Caco-2 (cell line): ENCODE data around the gene SCARF2. TPM values are rescaled to one million over a fixed set of nuclear protein-coding genes. Genes with fewer than 3 reads are reported as not detected.
A peak's percentile ranks its signal among the peaks of the same experiment; 100 is the strongest.

Experiments used
- BruUV-seq: library from RNA; stranded (reverse); fragments of 400-500 nt; replicated peaks from 2 replicates; lab custom pipeline; 2021; lab: Mats Ljungman, UMichigan
- CTCF ChIA-PET: fragments of 300-600 bp; sonication (Branson Sonifier 250); formaldehyde crosslinking; loops from one replicate; lab custom pipeline; 2022; ENCODE audit warnings: antibody characterized with exemption; lab: Charles Lee
- POLR2A ChIA-PET: fragments of 300-600 bp; sonication (Branson Sonifier 250); formaldehyde crosslinking; loops from one replicate; lab custom pipeline; 2022; ENCODE audit warnings: antibody characterized with exemption; lab: Charles Lee
- DNase-seq, 2 experiments: peaks; one replicate each; pipeline versions ENCODE4 v3.0.0 to v3.0.0-alpha.2; 2020 to 2022
- H3K27me3 ChIP-seq: replicated peaks from 2 replicates; pipeline ENCODE4 v1.6.0; 2011; ENCODE audit warnings: low read length; ENCODE audit not compliant: control insufficient read depth, insufficient read depth
- H3K36me3 ChIP-seq: 2 replicates; pipeline ENCODE4 v1.5.1; 2011; ENCODE audit warnings: low read length; ENCODE audit not compliant: control insufficient read depth, insufficient read depth
- H3K4me1 ChIP-seq: fragments of 250-450 bp; sonication (Bioruptor Pico); 2 replicates; pipeline ENCODE4 v1.5.1; 2020; ENCODE audit warnings: mild to moderate bottlenecking
- H3K4me3 ChIP-seq: 2 replicates; pipeline ENCODE4 v1.5.1; 2011; ENCODE audit warnings: low read depth, mild to moderate bottlenecking, control low read depth, low read length
- H3K9me3 ChIP-seq: fragments of 250-450 bp; sonication (Bioruptor Pico); 2 replicates; pipeline ENCODE4 v1.5.1; 2020; ENCODE audit warnings: mild to moderate bottlenecking, moderate library complexity
- H3K27ac Mint-ChIP-seq: one replicate; pipeline ENCODE4 v1.8.0; 2022; ENCODE audit warnings: mixed read lengths; ENCODE audit not compliant: unreplicated experiment
- H3K27me3 Mint-ChIP-seq: one replicate; pipeline ENCODE4 v1.8.0; 2022; ENCODE audit warnings: mixed read lengths; ENCODE audit not compliant: insufficient read depth, unreplicated experiment
- H3K36me3 Mint-ChIP-seq: one replicate; pipeline ENCODE4 v1.8.0; 2022; ENCODE audit warnings: mild to moderate bottlenecking, mixed read lengths; ENCODE audit not compliant: insufficient read depth, unreplicated experiment
- H3K4me1 Mint-ChIP-seq: one replicate; pipeline ENCODE4 v1.8.0; 2022; ENCODE audit warnings: low read depth, mixed read lengths; ENCODE audit not compliant: unreplicated experiment
- H3K4me3 Mint-ChIP-seq: one replicate; pipeline ENCODE4 v1.8.0; 2022; ENCODE audit warnings: mild to moderate bottlenecking, moderate library complexity, mixed read lengths; ENCODE audit not compliant: unreplicated experiment
- H3K9me3 Mint-ChIP-seq: one replicate; pipeline ENCODE4 v1.8.0; 2022; ENCODE audit warnings: mixed read lengths; ENCODE audit not compliant: unreplicated experiment
- CTCF ChIP-seq, 2 experiments: fragments of 200-600 bp in 1 of 2; IDR thresholded peaks; 1 replicate in 1 of 2; 2 replicates in 1 of 2; pipeline versions ENCODE4 v1.5.1 to v1.8.0; 2011 to 2022; ENCODE audit warnings: antibody characterized with exemption in 1 of 2, control low read depth in 1 of 2, inconsistent platforms in 1 of 2, low read depth in 1 of 2, low read length in 1 of 2, mild to moderate bottlenecking in 1 of 2, moderate library complexity in 1 of 2; ENCODE audit not compliant: insufficient read depth in 1 of 2, severe bottlenecking in 1 of 2, unreplicated experiment in 1 of 2
- intact Hi-C: fragments of 100-400 bp; cut with micrococcal nuclease; formaldehyde crosslinking; loops from one replicate; pipeline ENCODE4 v1.10.0; 2022; ENCODE audit not compliant: unreplicated experiment
- total RNA-seq: library from RNA; stranded (reverse); gene quantifications from 2 replicates; pipeline ENCODE4 v1.2.3, GENCODE V29; 2022

Gene SCARF2
- total RNA-seq, 1 experiment from 2014 or later: 0.73 TPM

GRCh38 chr22:20439928-20440575 lies 2.4 kb upstream of the SCARF2 start:
- Mint-ChIP-seq H3K4me3 (no peak overlapping the region), H3K9me3 (no peaks in the 10 kb centered on the region), H3K36me3 (peaks cover 10% of the 10 kb centered on the region), H3K27ac (no peak overlapping the region), H3K27me3 (peaks cover 7% of the 10 kb centered on the region), H3K4me1 (peaks cover 6% of the 10 kb centered on the region)
- ChIA-PET CTCF (interaction anchor here (1.0 kb wide), 1 partner anchor 22 kb away, joined by 6 read pairs; no protein-coding TSS in a partner anchor), POLR2A (no interaction called here)
- DNase-seq: no peak
- Histone ChIP-seq H3K4me3 (no peak overlapping the region), H3K36me3 (peaks cover 2% of the 10 kb centered on the region; the same call in 1 of the 2 replicates), H3K9me3 (no peaks in the 10 kb centered on the region), H3K27me3 (no peaks in the 10 kb centered on the region), H3K4me1 (peaks cover 6% of the 10 kb centered on the region; the same call in 1 of the 2 replicates)
- intact Hi-C loops: no loop called here
- BruUV-seq: no TSS peak
- no peak for TF ChIP-seq CTCF (IDR thresholded peaks at IDR 0.05; ENCODE audit: insufficient read depth in 1 of 2, low read depth in 1 of 2, low read length in 1 of 2, severe bottlenecking in 1 of 2, unreplicated experiment in 1 of 2)

GRCh38 chr22:20439556-20439927 lies 1.9 kb upstream of the SCARF2 start:
- no peak for DNase-seq
- Mint-ChIP-seq H3K4me3 (no peak overlapping the region), H3K27ac (no peak overlapping the region), H3K27me3 (peaks cover 7% of the 10 kb centered on the region), H3K36me3 (peaks cover 10% of the 10 kb centered on the region), H3K9me3 (no peaks in the 10 kb centered on the region), H3K4me1 (peaks cover 6% of the 10 kb centered on the region)
- intact Hi-C loops: no loop called here
- BruUV-seq: no TSS peak
- Histone ChIP-seq H3K4me3 (no peak overlapping the region), H3K4me1 (peaks cover 6% of the 10 kb centered on the region; the same call in 1 of the 2 replicates), H3K36me3 (peaks cover 2% of the 10 kb centered on the region; the same call in 1 of the 2 replicates), H3K27me3 (no peaks in the 10 kb centered on the region), H3K9me3 (no peaks in the 10 kb centered on the region)
- no peak for TF ChIP-seq CTCF (IDR thresholded peaks at IDR 0.05; ENCODE audit: insufficient read depth in 1 of 2, low read depth in 1 of 2, low read length in 1 of 2, severe bottlenecking in 1 of 2, unreplicated experiment in 1 of 2)
- CTCF ChIA-PET: no interaction called here
- POLR2A ChIA-PET: no interaction called here

GRCh38 chr22:20438678-20439492 lies 1.3 kb upstream of the SCARF2 start:
- no peak for TF ChIP-seq CTCF (IDR thresholded peaks at IDR 0.05; ENCODE audit: insufficient read depth in 1 of 2, low read depth in 1 of 2, low read length in 1 of 2, severe bottlenecking in 1 of 2, unreplicated experiment in 1 of 2)
- Histone ChIP-seq H3K4me3 (no peak overlapping the region), H3K27me3 (no peaks in the 10 kb centered on the region), H3K4me1 (peaks cover 6% of the 10 kb centered on the region; the same call in 1 of the 2 replicates), H3K36me3 (peaks cover 2% of the 10 kb centered on the region; the same call in 1 of the 2 replicates), H3K9me3 (no peaks in the 10 kb centered on the region)
- no TSS peak for BruUV-seq
- Mint-ChIP-seq H3K4me3 (no peak overlapping the region), H3K4me1 (peaks cover 6% of the 10 kb centered on the region), H3K27ac (no peak overlapping the region), H3K9me3 (no peaks in the 10 kb centered on the region), H3K27me3 (peaks cover 7% of the 10 kb centered on the region), H3K36me3 (peaks cover 10% of the 10 kb centered on the region)
- peak in 1 of 2 experiments; percentile 32 for DNase-seq
- CTCF ChIA-PET: no interaction called here
- intact Hi-C loops: no loop called here
- POLR2A ChIA-PET: no interaction called here
